Osteocyte (in vitro differentiated cells): ENCODE data around the gene DNASE1L2. TPM values are rescaled to one million over a fixed set of nuclear protein-coding genes. Genes with fewer than 3 reads are reported as not detected.

Source experiments
- DNase-seq: peaks from one replicate; pipeline ENCODE4 v3.0.0; 2021; ENCODE audit warnings: mixed read lengths; ENCODE audit not compliant: unreplicated experiment; ENCODE audit errors: extremely low spot score
- H3K27ac Mint-ChIP-seq: one replicate; pipeline ENCODE4 v1.8.0; 2021; ENCODE audit warnings: mild to moderate bottlenecking, mixed read lengths; ENCODE audit not compliant: unreplicated experiment
- H3K27me3 Mint-ChIP-seq: one replicate; pipeline ENCODE4 v1.8.0; 2021; ENCODE audit warnings: mixed read lengths; ENCODE audit not compliant: unreplicated experiment
- H3K36me3 Mint-ChIP-seq: one replicate; pipeline ENCODE4 v1.8.0; 2021; ENCODE audit warnings: mixed read lengths; ENCODE audit not compliant: unreplicated experiment
- H3K4me1 Mint-ChIP-seq: one replicate; pipeline ENCODE4 v1.8.0; 2021; ENCODE audit warnings: mixed read lengths; ENCODE audit not compliant: unreplicated experiment
- H3K4me3 Mint-ChIP-seq: one replicate; pipeline ENCODE4 v1.8.0; 2021; ENCODE audit warnings: mild to moderate bottlenecking, moderate library complexity, mixed read lengths; ENCODE audit not compliant: unreplicated experiment
- H3K9me3 Mint-ChIP-seq: one replicate; pipeline ENCODE4 v1.8.0; 2021; ENCODE audit warnings: mixed read lengths; ENCODE audit not compliant: unreplicated experiment
- long read RNA-seq: library from polyadenylated mRNA; unstranded; transcript quantifications from one replicate; pipeline ENCODE4 v2.0.0, GENCODE V29; 2021
- total RNA-seq: library from RNA; stranded (reverse); gene quantifications from 2 replicates; pipeline ENCODE4 v1.2.1, GENCODE V29; 2021
- TF ChIP-seq, protein P1 (sequence below): fragments of 200-600 bp; sonication (generic); IDR thresholded peaks from 2 replicates; pipeline ENCODE4 v1.5.0; 2021; ENCODE audit warnings: antibody characterized with exemption, mild to moderate bottlenecking, moderate library complexity

The DNASE1L2 gene
- 1.2 and 1.7 TPM in 2 replicates for total RNA-seq
- long read RNA-seq, partial matches to known transcripts, result 1 of 1 reads
- long read RNA-seq, other reads (novel, unspliced or antisense), result 0 of 1 reads

DNA sequence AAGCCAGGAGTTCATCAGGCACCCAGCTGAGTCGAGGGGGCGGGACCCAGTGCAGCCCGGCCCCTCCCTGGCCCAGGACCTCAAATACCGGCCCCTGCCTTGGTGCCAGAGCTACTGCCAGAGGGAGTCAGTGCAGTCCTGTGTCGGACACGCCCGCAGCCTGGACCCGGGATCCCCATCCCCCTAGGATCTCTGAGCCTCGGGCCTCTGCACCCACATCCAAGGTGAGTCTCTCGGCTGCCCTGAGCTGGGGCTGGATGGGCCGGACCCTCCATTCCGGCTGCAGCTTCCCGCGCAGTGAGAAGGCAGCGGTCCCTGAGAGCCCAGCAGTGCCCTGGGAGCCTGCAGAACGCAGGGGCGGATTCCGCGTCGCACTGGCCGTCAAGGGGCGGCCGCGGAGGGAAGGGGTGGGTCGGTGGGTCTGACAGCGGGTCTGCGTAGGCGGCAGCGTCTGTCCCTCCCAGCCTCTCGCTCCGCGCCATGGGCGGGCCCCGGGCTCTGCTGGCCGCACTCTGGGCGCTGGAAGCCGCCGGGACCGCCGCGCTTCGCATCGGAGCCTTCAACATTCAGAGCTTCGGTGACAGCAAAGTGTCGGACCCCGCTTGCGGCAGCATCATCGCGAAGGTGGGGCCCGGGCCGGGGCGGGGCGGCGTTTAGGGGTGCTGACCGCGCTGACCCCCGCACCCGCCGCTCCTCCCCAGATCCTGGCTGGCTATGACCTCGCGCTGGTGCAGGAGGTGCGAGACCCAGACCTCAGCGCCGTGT lies at the start of gene DNASE1L2:
Gene DNASE1L2 (plus strand): TSS at position 108 of the 765 bp plus-strand sequence. CDS start 373 bp downstream, at position 481.
- no peak for DNase-seq
- H3K36me3 Mint-ChIP-seq, result peaks cover 3% of the 10 kb centered on the region
- H3K27me3 Mint-ChIP-seq, result no peaks in the 10 kb centered on the region
- H3K4me1 Mint-ChIP-seq, result peaks cover 2% of the 10 kb centered on the region
- no peaks in the 10 kb centered on the region for H3K9me3 Mint-ChIP-seq
- no peak within 1 kb of the TSS for H3K4me3 Mint-ChIP-seq
- no peak within 1 kb of the TSS for H3K27ac Mint-ChIP-seq
- TF ChIP-seq, protein P1, sequence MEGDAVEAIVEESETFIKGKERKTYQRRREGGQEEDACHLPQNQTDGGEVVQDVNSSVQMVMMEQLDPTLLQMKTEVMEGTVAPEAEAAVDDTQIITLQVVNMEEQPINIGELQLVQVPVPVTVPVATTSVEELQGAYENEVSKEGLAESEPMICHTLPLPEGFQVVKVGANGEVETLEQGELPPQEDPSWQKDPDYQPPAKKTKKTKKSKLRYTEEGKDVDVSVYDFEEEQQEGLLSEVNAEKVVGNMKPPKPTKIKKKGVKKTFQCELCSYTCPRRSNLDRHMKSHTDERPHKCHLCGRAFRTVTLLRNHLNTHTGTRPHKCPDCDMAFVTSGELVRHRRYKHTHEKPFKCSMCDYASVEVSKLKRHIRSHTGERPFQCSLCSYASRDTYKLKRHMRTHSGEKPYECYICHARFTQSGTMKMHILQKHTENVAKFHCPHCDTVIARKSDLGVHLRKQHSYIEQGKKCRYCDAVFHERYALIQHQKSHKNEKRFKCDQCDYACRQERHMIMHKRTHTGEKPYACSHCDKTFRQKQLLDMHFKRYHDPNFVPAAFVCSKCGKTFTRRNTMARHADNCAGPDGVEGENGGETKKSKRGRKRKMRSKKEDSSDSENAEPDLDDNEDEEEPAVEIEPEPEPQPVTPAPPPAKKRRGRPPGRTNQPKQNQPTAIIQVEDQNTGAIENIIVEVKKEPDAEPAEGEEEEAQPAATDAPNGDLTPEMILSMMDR, result no peak

DNA sequence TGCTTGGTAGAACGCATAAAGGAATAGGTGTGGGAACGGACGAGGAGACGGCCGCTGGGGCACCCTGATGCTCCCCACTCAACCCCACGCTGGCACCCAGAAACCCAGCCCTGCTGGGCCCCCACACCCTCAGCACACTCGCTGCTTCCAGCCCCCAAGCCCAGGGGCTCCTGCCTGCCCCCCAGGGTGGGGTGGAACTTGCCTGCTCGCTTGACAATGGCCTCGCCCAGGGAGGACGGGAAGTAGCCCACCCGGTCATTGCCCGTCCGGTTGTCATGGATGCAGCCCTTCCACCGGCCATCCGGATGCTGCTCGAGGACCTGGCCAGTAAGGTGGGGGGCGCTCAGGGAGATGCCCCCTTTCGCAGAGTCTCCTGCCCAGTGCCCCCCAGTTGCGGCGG lies 49.7 kb upstream of the DNASE1L2 start:
- TF ChIP-seq, protein P1, result no peak
- H3K36me3 Mint-ChIP-seq, result no peaks in the 10 kb centered on the region
- no peak overlapping the region for H3K4me3 Mint-ChIP-seq
- no peaks in the 10 kb centered on the region for H3K9me3 Mint-ChIP-seq
- H3K4me1 Mint-ChIP-seq, result no peaks in the 10 kb centered on the region
- no peak for DNase-seq
- H3K27me3 Mint-ChIP-seq, result no peaks in the 10 kb centered on the region
- H3K27ac Mint-ChIP-seq, result no peak overlapping the region

DNA sequence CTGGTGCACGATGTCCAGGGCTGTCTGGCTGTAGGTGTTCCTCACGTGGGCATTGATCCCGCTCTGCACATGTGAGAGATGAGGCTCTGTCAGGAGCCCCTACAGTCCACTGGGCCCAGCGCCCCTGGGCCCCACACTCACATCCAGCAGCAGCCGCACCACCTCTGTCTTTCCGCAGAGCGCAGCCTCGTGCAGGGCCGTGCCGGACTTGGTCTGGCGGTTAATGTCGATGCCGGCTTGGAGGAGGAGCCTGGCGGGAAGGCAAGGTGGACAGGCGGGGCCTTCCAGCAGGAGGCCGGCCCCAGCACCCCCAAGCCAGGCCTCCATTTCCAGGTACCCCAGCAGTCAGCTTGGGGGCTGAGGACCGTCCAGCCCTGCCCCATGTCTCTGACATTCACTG lies 49.0 kb upstream of the DNASE1L2 start:
- DNase-seq, result no peak
- no peaks in the 10 kb centered on the region for H3K4me1 Mint-ChIP-seq
- no peaks in the 10 kb centered on the region for H3K36me3 Mint-ChIP-seq
- no peak overlapping the region for H3K4me3 Mint-ChIP-seq
- no peaks in the 10 kb centered on the region for H3K9me3 Mint-ChIP-seq
- H3K27me3 Mint-ChIP-seq, result no peaks in the 10 kb centered on the region
- no peak overlapping the region for H3K27ac Mint-ChIP-seq
- TF ChIP-seq, protein P1, result no peak

DNA sequence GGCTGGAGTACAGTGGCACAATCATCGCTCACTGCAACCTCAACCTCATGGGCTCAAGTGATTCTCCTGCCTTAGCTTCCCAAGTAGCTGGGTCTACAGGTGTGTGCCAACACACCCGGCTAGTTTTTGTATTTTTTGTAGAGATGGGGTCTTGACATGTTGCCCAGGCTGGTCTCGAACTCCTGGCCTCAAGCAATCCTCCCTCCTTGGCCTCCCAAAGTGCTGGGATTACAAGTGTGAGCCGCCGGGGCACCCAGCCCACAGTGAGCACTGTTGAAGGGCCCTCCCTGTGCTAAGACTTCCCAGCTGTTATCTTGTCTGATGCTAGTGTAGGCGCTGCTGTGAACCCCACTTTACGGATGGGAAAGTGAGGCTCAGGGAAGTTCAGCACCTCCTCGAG lies 47.8 kb upstream of the DNASE1L2 start:
- Mint-ChIP-seq H3K4me1 (no peaks in the 10 kb centered on the region), H3K9me3 (no peaks in the 10 kb centered on the region), H3K27ac (no peak overlapping the region), H3K27me3 (no peaks in the 10 kb centered on the region), H3K36me3 (no peaks in the 10 kb centered on the region), H3K4me3 (no peak overlapping the region)
- DNase-seq, result no peak
- TF ChIP-seq, protein P1, result no peak

DNA sequence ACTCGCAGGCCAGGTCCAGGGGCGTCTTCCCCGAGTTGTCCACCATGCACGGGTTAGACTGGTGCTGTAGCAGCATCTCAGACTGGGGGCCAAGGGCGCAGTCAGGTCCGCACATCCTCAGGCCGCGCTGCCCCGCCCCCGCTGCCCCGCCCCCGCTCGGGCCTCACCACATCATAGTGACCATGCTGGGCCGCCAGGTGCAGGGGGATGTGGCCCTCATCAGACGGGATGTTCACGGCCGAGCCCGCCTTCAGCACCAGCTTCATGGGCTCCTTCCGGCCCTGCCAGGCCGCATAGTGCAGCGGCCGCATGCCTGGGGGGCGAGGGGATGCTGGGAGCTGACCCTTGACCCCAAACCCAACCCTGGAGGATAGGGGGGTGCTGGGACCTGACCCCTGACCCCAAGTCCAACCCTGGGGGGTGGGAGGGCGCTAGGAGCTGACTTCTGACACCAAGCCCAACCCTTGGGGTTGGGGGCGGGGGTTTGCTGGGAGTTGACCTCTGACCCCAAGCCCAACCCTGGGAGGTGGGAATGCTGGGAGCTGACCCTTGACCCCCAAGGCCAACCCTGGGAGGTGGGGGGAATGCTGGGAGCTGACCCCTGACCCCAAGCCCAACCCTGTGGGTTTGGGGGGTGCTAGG lies 46.9 kb upstream of the DNASE1L2 start:
- no peak overlapping the region for H3K27ac Mint-ChIP-seq
- no peaks in the 10 kb centered on the region for H3K4me1 Mint-ChIP-seq
- H3K4me3 Mint-ChIP-seq, result no peak overlapping the region
- H3K9me3 Mint-ChIP-seq, result no peaks in the 10 kb centered on the region
- TF ChIP-seq, protein P1, result no peak
- no peaks in the 10 kb centered on the region for H3K36me3 Mint-ChIP-seq
- no peak for DNase-seq
- H3K27me3 Mint-ChIP-seq, result no peaks in the 10 kb centered on the region
